HAP-1 (cell line): Measurements from ENCODE around the gene SORT1.
A peak's percentile ranks its signal among the peaks of the same experiment; 100 is the strongest.

Source experiments
- DNase-seq, 2 experiments: peaks; one replicate each; pipeline ENCODE4 v3.0.0-alpha.2; 2016 to 2020; ENCODE audit warnings: low spot score in 2 of 2
- H3K27me3 ChIP-seq: fragments of 250-450 bp; sonication (Bioruptor Pico); 2 replicates; pipeline ENCODE4 v1.5.1; 2020; ENCODE audit warnings: low read depth, mild to moderate bottlenecking, moderate library complexity
- H3K36me3 ChIP-seq: fragments of 250-450 bp; sonication (Bioruptor Pico); replicated peaks from 2 replicates; pipeline ENCODE4 v1.5.1; 2020; ENCODE audit warnings: mild to moderate bottlenecking
- H3K4me1 ChIP-seq: fragments of 250-450 bp; sonication (Bioruptor Pico); 2 replicates; pipeline ENCODE4 v1.5.1; 2020; ENCODE audit warnings: mild to moderate bottlenecking
- H3K4me3 ChIP-seq: fragments of 250-450 bp; sonication (Bioruptor Pico); 2 replicates; pipeline ENCODE4 v1.5.1; 2020; ENCODE audit warnings: mild to moderate bottlenecking, moderate library complexity
- H3K9me3 ChIP-seq: fragments of 250-450 bp; sonication (Bioruptor Pico); 2 replicates; pipeline ENCODE4 v1.5.1; 2020; ENCODE audit warnings: mild to moderate bottlenecking, moderate library complexity
- in situ Hi-C: fragments of 300-500 bp; cut with MboI; formaldehyde crosslinking; loops from 3 replicates; pipeline ENCODE4 v1.14.3; 2020; ENCODE audit warnings: low sequenced_read_pairs, inconsistent platforms, mixed read lengths

SORT1 gene

GRCh38 chr1:109282952-109283747 lies 114.6 kb downstream of the SORT1 start, which contains the start of gene PSRC1:
PSRC1 (minus strand) TSS chr1:109283145.
- Histone ChIP-seq H3K27me3 (no peaks in the 10 kb centered on the region), H3K4me3 (peak within 1 kb of the TSS; percentile 83), H3K4me1 (peaks cover 32% of the 10 kb centered on the region), H3K36me3 (peaks cover 22% of the 10 kb centered on the region), H3K9me3 (no peaks in the 10 kb centered on the region)
- DNase-seq = peak; percentile 90 to 98
- in situ Hi-C loops = no loop called here

- in situ Hi-C loops = no loop called here
- H3K4me1 ChIP-seq = peaks cover 32% of the 10 kb centered on the region
These were observed 115.2 kb downstream of the SORT1 start for GRCh38 chr1:109282497-109282951.

GRCh38 chr1:109281680-109282496 lies 115.8 kb downstream of the SORT1 start:
- in situ Hi-C loops = no loop called here
- Histone ChIP-seq H3K27me3 (no peaks in the 10 kb centered on the region), H3K9me3 (no peaks in the 10 kb centered on the region), H3K36me3 (peaks cover 28% of the 10 kb centered on the region), H3K4me3 (peak overlapping the region; percentile 83), H3K4me1 (peaks cover 34% of the 10 kb centered on the region)
- no peak for DNase-seq

More at GRCh38 chr1:109282497-109282951, 115.2 kb downstream of the SORT1 start:
- Histone ChIP-seq H3K27me3 (no peaks in the 10 kb centered on the region), H3K4me3 (peak overlapping the region; percentile 83), H3K36me3 (peaks cover 28% of the 10 kb centered on the region), H3K9me3 (no peaks in the 10 kb centered on the region)
- DNase-seq = peak in 1 of 2 experiments; percentile 10

GRCh38 chr1:109280862-109281261 lies 116.9 kb downstream of the SORT1 start:
- H3K4me3 ChIP-seq = no peak overlapping the region
- in situ Hi-C loops = no loop called here

GRCh38 chr1:109279615-109280278 lies 118.0 kb downstream of the SORT1 start:
- peaks cover 23% of the 10 kb centered on the region for H3K4me1 ChIP-seq
- in situ Hi-C loops = no loop called here
- no peak overlapping the region for H3K4me3 ChIP-seq
- no peaks in the 10 kb centered on the region for H3K27me3 ChIP-seq
- DNase-seq = no peak
- no peaks in the 10 kb centered on the region for H3K9me3 ChIP-seq
- H3K36me3 ChIP-seq = peaks cover 28% of the 10 kb centered on the region

More at GRCh38 chr1:109280862-109281261, 116.9 kb downstream of the SORT1 start:
- DNase-seq = no peak
- peaks cover 30% of the 10 kb centered on the region for H3K4me1 ChIP-seq
- H3K9me3 ChIP-seq = no peaks in the 10 kb centered on the region
- H3K36me3 ChIP-seq = peaks cover 28% of the 10 kb centered on the region
- no peaks in the 10 kb centered on the region for H3K27me3 ChIP-seq

- H3K9me3 ChIP-seq = no peaks in the 10 kb centered on the region
- peaks cover 32% of the 10 kb centered on the region for H3K36me3 ChIP-seq
- H3K4me3 ChIP-seq = no peak overlapping the region
- peak; percentile 67 to 90 for DNase-seq
- H3K4me1 ChIP-seq = peaks cover 9% of the 10 kb centered on the region
- no peaks in the 10 kb centered on the region for H3K27me3 ChIP-seq
- in situ Hi-C loops = no loop called here
These were observed 120.1 kb downstream of the SORT1 start for GRCh38 chr1:109277434-109278204.

GRCh38 chr1:109275706-109276345 lies 121.9 kb downstream of the SORT1 start:
- H3K4me3 ChIP-seq = no peak overlapping the region
- H3K27me3 ChIP-seq = no peaks in the 10 kb centered on the region
- H3K4me1 ChIP-seq = peaks cover 2% of the 10 kb centered on the region; the same call in 1 of the 2 replicates
- in situ Hi-C loops = no loop called here
- peaks cover 41% of the 10 kb centered on the region for H3K36me3 ChIP-seq
- DNase-seq = no peak
- H3K9me3 ChIP-seq = no peaks in the 10 kb centered on the region

- Histone ChIP-seq H3K4me3 (no peak overlapping the region), H3K36me3 (peaks cover 32% of the 10 kb centered on the region), H3K9me3 (no peaks in the 10 kb centered on the region), H3K4me1 (peaks cover 2% of the 10 kb centered on the region; the same call in 1 of the 2 replicates), H3K27me3 (no peaks in the 10 kb centered on the region)
- DNase-seq = no peak
- in situ Hi-C loops = no loop called here
These were observed 122.9 kb downstream of the SORT1 start for GRCh38 chr1:109274533-109275476.

GRCh38 chr1:109273570-109274288 lies 124.0 kb downstream of the SORT1 start:
- H3K4me3 ChIP-seq = no peak overlapping the region
- H3K36me3 ChIP-seq = peaks cover 32% of the 10 kb centered on the region
- peaks cover 2% of the 10 kb centered on the region; the same call in 1 of the 2 replicates for H3K4me1 ChIP-seq
- no peaks in the 10 kb centered on the region for H3K27me3 ChIP-seq
- in situ Hi-C loops = no loop called here
- no peaks in the 10 kb centered on the region for H3K9me3 ChIP-seq
- no peak for DNase-seq

GRCh38 chr1:109272831-109273547 lies 124.7 kb downstream of the SORT1 start:
- DNase-seq = no peak
- Histone ChIP-seq H3K36me3 (peaks cover 26% of the 10 kb centered on the region), H3K4me3 (no peak overlapping the region)

More at GRCh38 chr1:109272831-109273547, 124.7 kb downstream of the SORT1 start:
- Histone ChIP-seq H3K9me3 (no peaks in the 10 kb centered on the region), H3K27me3 (no peaks in the 10 kb centered on the region), H3K4me1 (peaks cover 2% of the 10 kb centered on the region; the same call in 1 of the 2 replicates)
- in situ Hi-C loops = no loop called here
